ENCODE results near the gene AGAP3.

AGAP3 gene

DNA sequence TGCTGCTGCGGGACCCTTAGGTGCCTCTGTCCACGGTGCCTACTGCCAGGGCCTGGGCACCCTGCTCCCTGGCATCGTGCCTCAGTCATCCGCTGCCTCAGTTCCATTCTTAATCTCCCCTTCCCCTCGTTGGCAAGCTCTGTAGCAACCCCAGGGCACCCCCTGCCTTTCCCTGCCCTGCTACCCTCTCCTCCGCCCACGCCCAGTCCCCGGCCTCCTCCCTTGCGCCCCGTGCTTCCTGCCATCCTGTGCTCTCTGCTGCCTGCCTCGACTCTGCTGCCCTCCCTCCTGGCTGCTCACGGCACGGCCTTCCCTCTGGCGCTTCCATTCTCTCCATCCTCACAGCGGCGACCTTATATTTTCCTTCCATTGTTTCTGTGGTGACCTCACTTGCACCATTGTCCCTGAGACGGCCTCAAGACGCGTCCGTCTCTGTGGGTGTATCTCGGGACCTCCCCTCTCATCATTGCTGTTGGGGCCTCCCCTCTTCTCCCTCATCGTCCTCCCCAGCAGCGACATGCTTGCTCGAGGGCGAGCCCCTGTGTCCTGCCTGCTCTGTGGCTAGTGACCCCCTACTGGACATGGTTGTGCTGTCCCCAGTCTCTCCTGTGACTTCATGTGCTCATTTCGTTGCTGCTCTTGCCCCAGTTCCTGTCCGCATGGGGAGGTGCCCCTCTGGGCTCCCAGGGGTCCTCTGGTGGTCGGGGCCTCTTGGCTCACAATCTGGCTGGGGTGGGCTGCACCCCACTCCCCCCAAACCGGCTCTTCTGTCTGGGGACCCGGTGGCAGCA is 35.3 kb downstream of the AGAP3 start:
- no peak overlapping the region for H3K27ac ChIP-seq (ENCODE audit: low read depth, low read length, severe bottlenecking)
- WGBS, 2 experiments (ENCODE audit: insufficient coverage in 2 of 2): 93 to 94% methylated on average over 24 to 28 of the region's 30 CpGs
- H3K36me3 ChIP-seq (ENCODE audit: control insufficient read depth, insufficient read depth, low read length): peaks cover 63% of the 10 kb centered on the region

GRCh38 chr7:151122276-151122675 is 36.0 kb downstream of the AGAP3 start:
- WGBS, 2 experiments (ENCODE audit: insufficient coverage in 2 of 2): 78 to 81% methylated on average over 17 to 23 of the region's 24 CpGs
- Histone ChIP-seq H3K27ac (ENCODE audit: low read depth, low read length, severe bottlenecking) (no peak overlapping the region), H3K36me3 (ENCODE audit: control insufficient read depth, insufficient read depth, low read length) (peaks cover 65% of the 10 kb centered on the region)

More for the DNA sequence above, 35.3 kb downstream of the AGAP3 start:
- Histone ChIP-seq H3K4me1 (ENCODE audit: control insufficient read depth, insufficient read depth, low read length, poor library complexity, severe bottlenecking) (peaks cover 15% of the 10 kb centered on the region), H3K9me3 (ENCODE audit: control insufficient read depth, low read length) (no peaks in the 10 kb centered on the region), H3K4me3 (ENCODE audit: extremely low read depth, insufficient read depth, low read length, poor library complexity, severe bottlenecking) (no peak overlapping the region)

DNA sequence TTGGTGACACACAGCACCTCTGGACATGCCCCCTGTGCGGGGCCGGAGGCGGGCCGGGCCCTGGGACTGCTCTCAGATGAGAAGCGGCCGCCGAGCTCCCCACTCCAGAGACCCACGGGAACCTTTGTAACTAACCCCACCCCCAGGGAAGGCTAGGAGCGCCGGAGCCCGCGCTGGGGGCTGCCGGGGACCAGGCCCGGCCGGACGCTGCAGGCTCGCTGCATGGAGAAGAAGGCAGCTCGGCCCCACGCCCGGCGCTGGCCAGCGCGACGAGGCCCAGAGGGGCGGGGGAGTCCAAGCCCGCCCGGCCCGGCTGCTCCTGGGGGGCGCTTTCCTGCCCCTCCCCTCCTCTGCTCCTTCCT is 36.5 kb downstream of the AGAP3 start:
- H3K9me3 ChIP-seq (ENCODE audit: control insufficient read depth, low read length): no peaks in the 10 kb centered on the region
- H3K4me1 ChIP-seq (ENCODE audit: control insufficient read depth, insufficient read depth, low read length, poor library complexity, severe bottlenecking): peaks cover 17% of the 10 kb centered on the region
- peaks cover 65% of the 10 kb centered on the region for H3K36me3 ChIP-seq (ENCODE audit: control insufficient read depth, insufficient read depth, low read length)
- 94% methylated on average over 21 to 27 of the region's 29 CpGs for WGBS, 2 experiments (ENCODE audit: insufficient coverage in 2 of 2)
- no peak overlapping the region for H3K4me3 ChIP-seq (ENCODE audit: extremely low read depth, insufficient read depth, low read length, poor library complexity, severe bottlenecking)
- H3K27ac ChIP-seq (ENCODE audit: low read depth, low read length, severe bottlenecking): no peak overlapping the region

More at GRCh38 chr7:151122276-151122675, 36.0 kb downstream of the AGAP3 start:
- H3K4me3 ChIP-seq (ENCODE audit: extremely low read depth, insufficient read depth, low read length, poor library complexity, severe bottlenecking): no peak overlapping the region
- no peaks in the 10 kb centered on the region for H3K9me3 ChIP-seq (ENCODE audit: control insufficient read depth, low read length)
- H3K4me1 ChIP-seq (ENCODE audit: control insufficient read depth, insufficient read depth, low read length, poor library complexity, severe bottlenecking): peaks cover 17% of the 10 kb centered on the region

GRCh38 chr7:151123158-151123821 is 37.0 kb downstream of the AGAP3 start:
- no peak overlapping the region for H3K27ac ChIP-seq (ENCODE audit: low read depth, low read length, severe bottlenecking)
- H3K4me3 ChIP-seq (ENCODE audit: extremely low read depth, insufficient read depth, low read length, poor library complexity, severe bottlenecking): no peak overlapping the region
- H3K9me3 ChIP-seq (ENCODE audit: control insufficient read depth, low read length): no peaks in the 10 kb centered on the region
- peaks cover 16% of the 10 kb centered on the region for H3K4me1 ChIP-seq (ENCODE audit: control insufficient read depth, insufficient read depth, low read length, poor library complexity, severe bottlenecking)
- H3K36me3 ChIP-seq (ENCODE audit: control insufficient read depth, insufficient read depth, low read length): peaks cover 65% of the 10 kb centered on the region
- WGBS, 2 experiments (ENCODE audit: insufficient coverage in 2 of 2): 94 to 96% methylated on average over 42 to 49 of the region's 50 CpGs

DNA sequence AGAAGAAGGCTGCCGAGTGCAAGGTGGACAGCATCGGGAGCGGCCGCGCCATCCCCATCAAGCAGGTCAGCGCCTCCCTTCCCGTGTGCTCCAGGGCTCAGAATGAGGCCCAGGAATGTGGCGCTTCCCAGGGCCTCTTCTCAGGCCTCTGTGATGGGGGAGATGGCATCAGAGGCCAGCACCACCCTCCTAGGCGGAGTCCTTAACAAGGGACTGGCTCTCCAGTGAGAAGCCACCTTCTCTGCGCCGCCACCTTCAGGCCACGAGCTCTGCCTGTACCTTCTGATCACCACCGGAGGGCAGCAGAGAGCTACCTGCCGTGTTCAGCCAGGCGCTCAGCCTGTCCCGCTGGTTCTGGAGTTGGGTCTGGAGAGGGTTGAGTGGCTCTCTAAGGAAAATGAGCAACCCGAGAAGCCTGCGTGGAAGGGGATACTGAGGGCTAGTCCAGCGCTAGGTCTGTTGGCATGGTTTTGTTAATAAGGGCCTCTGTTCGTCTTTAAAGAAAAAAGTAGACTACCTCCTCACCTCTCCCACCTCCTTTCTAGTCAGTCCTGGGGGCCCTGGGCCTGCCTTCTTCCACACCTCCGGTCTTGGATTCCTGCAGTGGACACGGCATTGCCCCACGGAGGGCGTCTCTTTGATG is 37.7 kb downstream of the AGAP3 start:
- Histone ChIP-seq H3K4me1 (ENCODE audit: control insufficient read depth, insufficient read depth, low read length, poor library complexity, severe bottlenecking) (peaks cover 14% of the 10 kb centered on the region), H3K36me3 (ENCODE audit: control insufficient read depth, insufficient read depth, low read length) (peaks cover 65% of the 10 kb centered on the region), H3K4me3 (ENCODE audit: extremely low read depth, insufficient read depth, low read length, poor library complexity, severe bottlenecking) (no peak overlapping the region), H3K9me3 (ENCODE audit: control insufficient read depth, low read length) (no peaks in the 10 kb centered on the region), H3K27ac (ENCODE audit: low read depth, low read length, severe bottlenecking) (no peak overlapping the region)
- 24 to 51% methylated on average over 14 to 20 of the region's 24 CpGs for WGBS, 2 experiments (ENCODE audit: insufficient coverage in 2 of 2)

DNA sequence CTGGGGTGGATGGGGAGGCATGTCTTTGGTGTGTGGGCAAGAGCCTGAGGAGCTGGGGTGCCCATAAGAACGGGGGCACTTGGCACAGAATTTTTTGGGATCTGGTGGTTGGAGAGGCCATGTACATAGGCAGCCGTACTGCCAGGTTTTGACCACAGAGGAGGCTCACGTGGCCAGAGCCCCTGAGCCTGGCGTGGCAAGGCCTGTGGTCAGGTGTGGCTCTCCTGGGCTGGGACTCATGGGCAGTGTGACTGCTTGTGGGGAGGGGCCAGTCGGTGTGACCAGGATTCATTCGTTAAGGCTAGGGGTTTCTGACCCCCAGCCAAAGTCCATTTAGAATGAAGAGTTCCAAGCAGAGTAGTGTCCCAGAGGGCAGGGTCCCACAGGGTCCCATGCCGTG is 38.2 kb downstream of the AGAP3 start:
- Histone ChIP-seq H3K4me1 (ENCODE audit: control insufficient read depth, insufficient read depth, low read length, poor library complexity, severe bottlenecking) (peaks cover 14% of the 10 kb centered on the region), H3K36me3 (ENCODE audit: control insufficient read depth, insufficient read depth, low read length) (peaks cover 65% of the 10 kb centered on the region), H3K9me3 (ENCODE audit: control insufficient read depth, low read length) (no peaks in the 10 kb centered on the region), H3K4me3 (ENCODE audit: extremely low read depth, insufficient read depth, low read length, poor library complexity, severe bottlenecking) (no peak overlapping the region), H3K27ac (ENCODE audit: low read depth, low read length, severe bottlenecking) (no peak overlapping the region)
- 93 to 95% methylated on average over 6 to 7 of the region's 7 CpGs for WGBS, 2 experiments (ENCODE audit: insufficient coverage in 2 of 2)

DNA sequence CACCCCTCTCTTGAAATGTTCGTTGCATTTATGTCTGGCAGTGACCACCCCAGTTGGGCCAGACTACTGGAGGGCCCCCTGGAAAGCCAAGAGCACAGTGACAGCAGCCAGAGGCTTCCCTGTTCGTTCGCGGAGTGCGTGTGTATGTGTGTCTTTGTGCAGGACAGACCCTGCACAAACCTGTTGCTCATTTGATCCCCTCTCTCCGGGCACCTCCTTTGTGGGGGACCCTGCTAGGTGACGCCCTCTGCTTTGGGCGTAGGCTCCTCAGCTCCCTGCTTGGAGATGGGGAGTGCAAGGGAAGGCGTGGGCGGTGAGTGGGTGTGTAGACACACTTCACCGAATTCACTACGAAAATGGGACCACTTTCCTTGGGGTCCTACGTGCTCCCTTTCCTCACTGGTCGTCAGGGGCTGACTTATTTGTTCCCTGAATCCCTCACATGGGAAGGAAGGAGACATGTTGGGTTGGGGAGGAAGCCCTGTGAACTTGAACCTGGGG is 38.7 kb downstream of the AGAP3 start:
- 83 to 85% methylated on average over 11 to 14 of the region's 14 CpGs for WGBS, 2 experiments (ENCODE audit: insufficient coverage in 2 of 2)
- H3K4me1 ChIP-seq (ENCODE audit: control insufficient read depth, insufficient read depth, low read length, poor library complexity, severe bottlenecking): peaks cover 14% of the 10 kb centered on the region
- no peak overlapping the region for H3K27ac ChIP-seq (ENCODE audit: low read depth, low read length, severe bottlenecking)
- peak overlapping the region; percentile 22 for H3K4me3 ChIP-seq (ENCODE audit: extremely low read depth, insufficient read depth, low read length, poor library complexity, severe bottlenecking)
- H3K9me3 ChIP-seq (ENCODE audit: control insufficient read depth, low read length): no peaks in the 10 kb centered on the region
- H3K36me3 ChIP-seq (ENCODE audit: control insufficient read depth, insufficient read depth, low read length): peaks cover 65% of the 10 kb centered on the region

DNA sequence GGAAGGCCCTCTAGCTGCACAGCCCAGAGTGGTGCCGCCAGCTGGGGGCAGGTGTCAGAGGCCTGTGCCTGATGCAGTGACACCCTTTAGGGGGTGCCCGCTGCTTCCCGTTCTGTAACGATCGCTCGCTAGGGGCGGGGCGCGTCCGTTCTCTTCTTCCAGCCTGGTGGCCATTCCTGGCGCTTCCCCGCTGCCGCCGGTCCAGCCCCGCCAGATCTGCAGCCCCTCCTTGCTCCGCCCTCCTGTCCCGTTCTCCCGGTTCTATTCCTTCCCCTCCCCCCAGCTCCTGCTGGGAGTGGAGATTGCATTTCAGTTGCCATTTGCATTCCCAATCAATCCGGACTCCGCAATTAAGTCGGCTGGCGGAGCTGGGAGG is 39.2 kb downstream of the AGAP3 start:
- Histone ChIP-seq H3K4me3 (ENCODE audit: extremely low read depth, insufficient read depth, low read length, poor library complexity, severe bottlenecking) (peak overlapping the region; percentile 22), H3K36me3 (ENCODE audit: control insufficient read depth, insufficient read depth, low read length) (peaks cover 65% of the 10 kb centered on the region), H3K9me3 (ENCODE audit: control insufficient read depth, low read length) (no peaks in the 10 kb centered on the region), H3K27ac (ENCODE audit: low read depth, low read length, severe bottlenecking) (peak overlapping the region; percentile 29), H3K4me1 (ENCODE audit: control insufficient read depth, insufficient read depth, low read length, poor library complexity, severe bottlenecking) (peaks cover 14% of the 10 kb centered on the region)
- 10 to 14% methylated on average over 16 to 22 of the region's 22 CpGs for WGBS, 2 experiments (ENCODE audit: insufficient coverage in 2 of 2)

DNA sequence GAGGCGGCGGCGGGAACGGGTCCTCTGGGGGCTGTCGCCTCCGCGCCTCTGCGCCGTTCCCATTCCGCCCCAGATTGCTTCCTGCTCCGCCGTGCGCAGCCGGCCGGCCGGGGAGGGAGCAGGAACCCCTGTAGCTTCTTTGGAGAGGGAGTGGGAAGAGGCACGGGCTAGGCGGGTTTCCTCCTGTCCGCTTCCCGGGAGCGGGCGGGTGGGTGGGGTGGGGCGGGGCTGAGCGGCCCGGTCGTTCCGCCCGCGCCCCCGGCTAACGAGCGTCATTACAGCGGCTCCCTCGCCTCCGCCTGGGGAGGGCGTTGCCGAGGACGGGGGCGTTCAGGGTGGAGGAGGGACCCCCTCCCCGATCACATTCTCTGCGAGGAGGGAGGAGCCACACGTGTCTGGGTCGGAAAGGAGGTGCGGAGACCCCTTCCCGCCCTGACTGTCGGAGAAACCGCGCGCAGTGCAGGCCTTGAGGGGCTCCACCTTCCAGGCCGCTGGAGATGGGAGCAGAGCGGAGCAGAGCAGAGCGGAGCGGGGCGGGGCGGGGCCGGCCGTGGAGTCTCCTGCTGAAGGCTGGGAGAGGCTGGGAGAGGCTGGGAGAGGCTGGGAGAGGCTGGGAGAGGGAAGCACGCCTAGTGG is 39.7 kb downstream of the AGAP3 start:
- Histone ChIP-seq H3K4me1 (ENCODE audit: control insufficient read depth, insufficient read depth, low read length, poor library complexity, severe bottlenecking) (peaks cover 14% of the 10 kb centered on the region), H3K27ac (ENCODE audit: low read depth, low read length, severe bottlenecking) (peak overlapping the region; percentile 29), H3K4me3 (ENCODE audit: extremely low read depth, insufficient read depth, low read length, poor library complexity, severe bottlenecking) (peak overlapping the region; percentile 22), H3K36me3 (ENCODE audit: control insufficient read depth, insufficient read depth, low read length) (peaks cover 65% of the 10 kb centered on the region), H3K9me3 (ENCODE audit: control insufficient read depth, low read length) (no peaks in the 10 kb centered on the region)
- WGBS, 2 experiments (ENCODE audit: insufficient coverage in 2 of 2): 3 to 7% methylated on average over 15 to 19 of the region's 58 CpGs

DNA sequence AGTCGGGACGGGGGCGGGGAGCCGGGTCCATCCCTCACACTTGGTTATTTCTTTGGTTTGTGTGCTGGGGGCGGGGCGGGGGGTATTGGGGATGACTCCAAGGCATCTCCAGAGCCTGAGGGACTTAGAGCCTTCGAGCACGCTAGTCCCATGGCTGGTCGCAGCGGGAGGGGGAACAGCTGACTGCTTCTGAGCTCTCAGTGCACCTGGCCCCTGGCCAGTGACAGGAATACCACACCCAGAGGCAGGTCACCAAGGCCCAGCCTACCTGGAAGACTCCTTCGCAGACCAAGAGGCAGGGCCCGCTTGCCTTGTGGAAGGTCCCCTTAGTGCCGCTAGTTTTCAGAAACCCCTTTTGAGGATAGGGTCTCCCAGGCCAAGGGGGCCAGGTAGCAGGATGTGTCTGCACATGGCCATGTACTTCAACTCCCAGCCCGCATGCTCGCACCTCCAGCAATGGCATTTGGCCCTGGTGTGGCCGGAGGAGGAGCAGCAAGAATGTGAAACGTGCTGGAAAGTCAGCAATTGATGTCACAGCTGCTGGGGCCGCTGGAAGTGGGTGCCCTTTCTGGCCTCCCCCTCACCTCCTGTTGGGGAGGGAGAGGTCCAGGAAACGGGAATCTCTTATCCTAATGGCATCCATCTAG is 40.3 kb downstream of the AGAP3 start:
- H3K4me1 ChIP-seq (ENCODE audit: control insufficient read depth, insufficient read depth, low read length, poor library complexity, severe bottlenecking): peaks cover 14% of the 10 kb centered on the region
- H3K27ac ChIP-seq (ENCODE audit: low read depth, low read length, severe bottlenecking): no peak overlapping the region
- WGBS, 2 experiments (ENCODE audit: insufficient coverage in 2 of 2): 54 to 70% methylated on average over 11 to 14 of the region's 19 CpGs
- H3K9me3 ChIP-seq (ENCODE audit: control insufficient read depth, low read length): no peaks in the 10 kb centered on the region
- no peak overlapping the region for H3K4me3 ChIP-seq (ENCODE audit: extremely low read depth, insufficient read depth, low read length, poor library complexity, severe bottlenecking)
- H3K36me3 ChIP-seq (ENCODE audit: control insufficient read depth, insufficient read depth, low read length): peaks cover 69% of the 10 kb centered on the region
